Activated CD4-positive, alpha-beta T cell treated with anti-CD3 and anti-CD28 coated beads, Interleukin-2, amount 10 ng/mL, durations not matched to agents 7 days and 5 days (primary cell): Measurements from ENCODE around the gene NCKIPSD. TPM values are rescaled to one million over a fixed set of nuclear protein-coding genes. Genes with fewer than 3 reads are reported as not detected.

Experiments
- CTCF ChIA-PET: fragments of 350-600 bp; sonication (Branson Sonifier 250); formaldehyde crosslinking; loops from one replicate; lab custom pipeline; 2021; ENCODE audit warnings: antibody characterized with exemption; lab: Charles Lee
- POLR2A ChIA-PET: fragments of 350-600 bp; sonication (Branson Sonifier 250); formaldehyde crosslinking; loops from one replicate; lab custom pipeline; 2021; ENCODE audit warnings: antibody characterized with exemption; lab: Charles Lee
- DNase-seq: peaks from one replicate; pipeline ENCODE4 v3.0.0-alpha.2; 2020
- H3K27ac Mint-ChIP-seq: one replicate; pipeline ENCODE4 v1.8.0; 2021; ENCODE audit warnings: mild to moderate bottlenecking, moderate library complexity, mixed read lengths
- H3K27me3 Mint-ChIP-seq: one replicate; pipeline ENCODE4 v1.8.0; 2021; ENCODE audit warnings: mixed read lengths
- H3K36me3 Mint-ChIP-seq: one replicate; pipeline ENCODE4 v1.8.0; 2021; ENCODE audit warnings: low read depth, mixed read lengths
- H3K4me1 Mint-ChIP-seq: one replicate; pipeline ENCODE4 v1.8.0; 2021; ENCODE audit warnings: mixed read lengths
- H3K4me3 Mint-ChIP-seq: one replicate; pipeline ENCODE4 v1.8.0; 2021; ENCODE audit warnings: mild to moderate bottlenecking, moderate library complexity, mixed read lengths
- H3K9me3 Mint-ChIP-seq: one replicate; pipeline ENCODE4 v1.8.0; 2021; ENCODE audit warnings: mixed read lengths
- total RNA-seq, 2 experiments: library from RNA; stranded (reverse); gene quantifications; one replicate each; pipeline ENCODE4 v1.2.3, GENCODE V29; 2021

The NCKIPSD gene
- total RNA-seq, 2 experiments from 2014 or later, result 41.5 to 42.6 TPM

DNA sequence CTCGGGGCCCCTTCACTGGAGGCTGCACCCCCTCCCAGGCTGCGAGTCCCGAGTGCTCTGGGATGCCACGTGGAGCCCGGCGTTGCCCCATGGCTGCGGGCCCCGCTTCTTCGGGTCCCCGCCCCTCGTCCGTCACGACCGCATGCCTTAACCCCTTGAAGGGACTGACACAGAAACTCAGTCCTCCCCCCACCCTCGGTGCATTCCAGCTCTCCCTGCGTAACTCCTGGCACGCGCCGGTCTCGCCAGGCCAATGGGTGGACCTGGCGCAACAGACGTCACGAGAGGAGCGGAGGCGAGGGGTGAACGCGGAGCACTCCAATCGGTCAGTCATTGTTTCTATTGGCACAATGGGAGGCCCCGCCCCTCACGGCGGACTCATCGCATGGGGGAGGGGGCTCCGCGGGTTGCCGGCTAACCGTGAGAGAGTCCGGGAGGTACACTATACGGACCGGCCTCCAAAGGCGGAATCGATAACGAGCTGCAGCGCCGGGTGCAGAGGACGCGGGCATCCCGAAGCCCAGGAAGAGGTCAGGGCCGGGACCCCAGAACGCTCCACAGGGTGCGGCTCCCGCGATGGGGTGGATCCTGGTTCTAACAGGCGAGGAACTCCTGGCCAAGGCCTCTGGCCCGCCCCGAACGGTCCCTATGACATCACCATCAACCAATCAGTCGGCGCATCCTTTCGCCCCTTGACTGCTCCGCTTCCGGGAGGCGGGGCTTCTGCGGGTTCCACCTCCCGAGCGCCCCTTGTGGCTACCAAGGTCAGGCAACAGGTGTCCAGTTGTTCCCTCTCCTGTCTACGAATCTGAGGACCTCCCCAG lies 22.0 kb downstream of the NCKIPSD start:
- Mint-ChIP-seq H3K36me3 (peaks cover 3% of the 10 kb centered on the region), H3K27me3 (peaks cover 10% of the 10 kb centered on the region), H3K9me3 (no peaks in the 10 kb centered on the region), H3K4me1 (peaks cover 22% of the 10 kb centered on the region), H3K27ac (peak overlapping the region; percentile 82), H3K4me3 (peak overlapping the region; percentile 78)
- peak; percentile 92 for DNase-seq
- ChIA-PET CTCF (interaction anchor here (0.9 to 4.0 kb wide), 11 partner anchors 10 to 211 kb away, joined by 3 to 17 read pairs (median 4); partner anchors contain the start of gene SLC26A6), POLR2A (no interaction called here)

DNA sequence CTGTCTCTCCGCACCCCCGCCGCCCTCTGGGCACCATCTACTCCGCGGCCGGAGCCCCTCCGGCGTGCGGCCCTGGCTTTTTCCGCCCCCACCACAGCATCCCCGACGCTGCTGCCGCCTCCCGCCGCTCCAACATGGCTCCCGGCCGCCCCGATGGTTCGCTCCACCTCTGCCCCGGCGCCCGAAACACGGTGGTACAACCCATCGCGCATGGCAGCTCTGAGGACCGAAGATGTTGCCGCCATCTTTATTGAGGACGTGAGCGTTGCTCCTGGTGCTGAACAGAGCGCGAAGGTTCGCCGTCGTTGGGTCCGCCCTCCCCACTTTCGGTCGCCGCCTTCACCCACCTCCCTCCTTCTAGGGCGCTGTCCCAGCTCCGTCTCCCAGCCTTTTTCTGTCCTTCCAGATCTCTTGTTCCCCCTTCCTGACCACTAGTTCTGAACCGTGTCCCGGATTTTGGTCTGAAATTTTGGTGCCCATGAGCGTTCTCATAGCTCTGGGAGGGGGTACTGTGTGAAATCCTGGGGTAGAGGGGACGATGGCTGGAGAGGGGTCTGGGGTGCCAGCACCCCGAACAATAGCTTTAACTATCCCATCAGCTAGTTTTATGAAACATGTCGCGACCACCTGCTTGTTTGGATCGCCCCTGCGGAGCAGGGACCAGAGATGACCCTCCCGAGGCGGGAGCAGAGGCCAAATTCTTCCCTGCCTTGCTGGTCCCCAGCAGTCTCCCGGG lies 22.8 kb downstream of the NCKIPSD start, which contains the start of gene CELSR3:
TSS of gene CELSR3 (minus strand) at position 134 of the 736 bp plus-strand sequence. CDS start 252 bp downstream, outside the sequence.
- DNase-seq, result peak; percentile 68
- Mint-ChIP-seq H3K4me3 (peak within 1 kb of the TSS; percentile 78), H3K9me3 (no peaks in the 10 kb centered on the region), H3K36me3 (peaks cover 3% of the 10 kb centered on the region), H3K4me1 (peaks cover 22% of the 10 kb centered on the region), H3K27me3 (peaks cover 10% of the 10 kb centered on the region), H3K27ac (peak within 1 kb of the TSS; percentile 82)
- CTCF ChIA-PET, result interaction anchor here (0.6 to 4.0 kb wide), 9 partner anchors 9 to 1564 kb away, joined by 3 to 17 read pairs (median 4); partner anchors contain the start of genes NCKIPSD and SLC26A6
- POLR2A ChIA-PET, result no interaction called here

DNA sequence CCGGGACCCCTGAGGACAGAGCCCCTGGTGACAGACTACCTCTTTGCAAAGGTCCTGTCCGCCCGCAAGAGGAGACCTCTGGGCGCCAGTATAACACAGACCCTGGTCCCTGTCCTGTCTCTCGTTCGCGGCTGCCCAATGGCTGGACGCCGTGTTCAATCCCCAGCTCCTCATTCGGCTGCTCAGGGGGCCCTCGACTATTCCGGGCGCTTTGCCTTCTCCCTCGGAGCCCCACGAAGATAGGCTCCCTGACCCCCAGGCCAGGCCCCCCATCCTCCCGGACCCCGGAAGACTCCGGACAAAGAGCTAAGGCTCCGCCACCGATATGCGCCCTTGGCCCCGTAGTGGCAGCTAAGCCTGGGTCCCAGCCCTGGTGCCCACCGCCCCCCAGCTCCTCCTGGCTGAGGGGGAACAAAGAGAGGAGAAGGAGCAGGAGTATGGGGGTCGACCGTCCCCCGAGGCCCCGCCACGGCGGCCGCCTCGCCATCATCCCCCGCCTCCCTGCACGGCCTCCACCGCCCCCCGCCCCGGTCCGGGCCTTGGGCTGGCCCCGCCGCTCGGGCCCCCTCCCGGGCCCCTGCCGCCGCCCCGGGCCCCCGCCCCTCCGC lies 23.5 kb downstream of the NCKIPSD start:
- Mint-ChIP-seq H3K36me3 (peaks cover 3% of the 10 kb centered on the region), H3K4me3 (peak overlapping the region; percentile 55), H3K27ac (no peak overlapping the region), H3K4me1 (peaks cover 27% of the 10 kb centered on the region), H3K9me3 (no peaks in the 10 kb centered on the region), H3K27me3 (peaks cover 10% of the 10 kb centered on the region)
- DNase-seq, result no peak
- ChIA-PET CTCF (interaction anchor here (0.6 to 4.0 kb wide), 11 partner anchors 9 to 1564 kb away, joined by 3 to 17 read pairs (median 3); partner anchors contain the start of genes NCKIPSD and SLC26A6), POLR2A (no interaction called here)

- H3K27ac Mint-ChIP-seq, result no peak overlapping the region
- DNase-seq, result peak; percentile 79
- peak overlapping the region; percentile 55 for H3K4me3 Mint-ChIP-seq
- peaks cover 10% of the 10 kb centered on the region for H3K27me3 Mint-ChIP-seq
- peaks cover 32% of the 10 kb centered on the region for H3K4me1 Mint-ChIP-seq
- H3K9me3 Mint-ChIP-seq, result no peaks in the 10 kb centered on the region
- CTCF ChIA-PET, result interaction anchor here (0.6 to 4.0 kb wide), 9 partner anchors 8 to 261 kb away, joined by 3 to 17 read pairs (median 4); partner anchors contain the start of gene SLC26A6
- POLR2A ChIA-PET, result interaction anchor here (0.8 kb wide), 1 partner anchor 361 kb away, joined by 3 read pairs; no protein-coding TSS in a partner anchor
- peaks cover 3% of the 10 kb centered on the region for H3K36me3 Mint-ChIP-seq
Measured at GRCh38 chr3:48661501-48662144, 24.1 kb downstream of the NCKIPSD start.

DNA sequence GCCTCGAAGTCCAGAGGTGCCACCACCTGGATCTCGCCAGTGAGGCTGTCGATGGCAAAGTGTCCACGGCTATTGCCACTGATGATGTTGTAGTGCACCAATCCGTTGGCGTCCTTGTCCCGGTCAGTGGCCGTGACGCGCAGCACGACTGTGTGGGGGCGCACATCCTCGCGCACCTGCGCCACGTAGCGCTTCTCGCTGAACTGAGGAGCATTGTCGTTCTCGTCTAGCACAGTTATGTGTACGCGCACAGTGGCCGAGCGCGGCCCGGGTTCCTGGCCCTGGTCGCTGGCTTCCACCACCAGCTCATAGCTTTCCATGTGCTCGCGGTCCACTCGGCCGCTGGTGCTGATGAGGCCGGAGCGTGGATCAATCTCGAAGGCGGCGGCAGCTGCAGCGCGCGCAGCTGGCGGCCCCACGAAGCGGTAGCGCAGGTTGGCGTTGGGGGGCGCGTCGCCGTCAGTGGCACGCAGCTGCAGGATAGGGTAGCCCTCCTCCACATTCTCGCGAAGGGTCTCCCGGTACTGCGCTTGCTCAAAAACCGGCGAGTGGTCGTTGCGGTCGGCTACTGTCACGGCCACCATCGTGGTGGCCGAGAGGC lies 24.8 kb downstream of the NCKIPSD start:
- CTCF ChIA-PET, result interaction anchor here (0.6 to 4.0 kb wide), 7 partner anchors 7 to 260 kb away, joined by 3 to 17 read pairs (median 4); partner anchors contain the start of gene SLC26A6
- Mint-ChIP-seq H3K9me3 (no peaks in the 10 kb centered on the region), H3K4me1 (peaks cover 36% of the 10 kb centered on the region), H3K27me3 (peaks cover 10% of the 10 kb centered on the region), H3K4me3 (no peak overlapping the region), H3K27ac (no peak overlapping the region), H3K36me3 (no peaks in the 10 kb centered on the region)
- no peak for DNase-seq
- POLR2A ChIA-PET, result interaction anchor here (0.8 kb wide), 1 partner anchor 361 kb away, joined by 3 read pairs; no protein-coding TSS in a partner anchor

DNA sequence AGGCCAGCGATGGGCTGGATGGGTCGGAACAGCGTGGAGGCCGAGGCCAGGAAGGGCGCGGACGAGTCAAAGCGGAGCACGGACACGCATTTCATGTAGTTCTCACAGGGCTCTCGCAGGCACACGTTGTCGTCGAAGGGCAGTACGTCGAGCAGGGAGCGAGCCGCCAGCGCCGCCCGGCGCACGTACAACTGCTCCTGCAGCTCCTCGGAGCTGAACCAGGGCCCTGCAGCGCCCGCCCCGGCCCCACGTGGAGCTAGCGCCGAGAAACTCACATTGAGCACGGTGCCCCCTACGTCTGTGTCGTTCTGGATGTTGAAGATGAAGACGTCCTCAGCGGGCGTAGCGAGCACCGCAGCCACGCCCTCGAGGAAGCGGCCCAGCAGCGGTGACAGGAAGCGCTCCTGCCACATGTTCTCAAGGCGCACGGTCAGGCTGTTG lies 28.9 kb downstream of the NCKIPSD start:
- CTCF ChIA-PET, result interaction anchor here (0.6 to 2.4 kb wide), 8 partner anchors 10 to 732 kb away, joined by 3 to 14 read pairs (median 4); partner anchors contain the start of genes NCKIPSD and SLC26A6
- Mint-ChIP-seq H3K27me3 (peaks cover 2% of the 10 kb centered on the region), H3K4me3 (peak overlapping the region; percentile 70), H3K4me1 (peaks cover 31% of the 10 kb centered on the region), H3K36me3 (no peaks in the 10 kb centered on the region), H3K27ac (peak overlapping the region; percentile 86), H3K9me3 (no peaks in the 10 kb centered on the region)
- DNase-seq, result peak; percentile 34
- POLR2A ChIA-PET, result no interaction called here

GRCh38 chr3:48656061-48656840 lies 29.5 kb downstream of the NCKIPSD start:
- no peaks in the 10 kb centered on the region for H3K36me3 Mint-ChIP-seq
- H3K4me1 Mint-ChIP-seq, result peaks cover 25% of the 10 kb centered on the region
- H3K27ac Mint-ChIP-seq, result peak overlapping the region; percentile 89
- ChIA-PET POLR2A (no interaction called here), CTCF (interaction anchor here (0.6 to 2.4 kb wide), 9 partner anchors 10 to 731 kb away, joined by 3 to 14 read pairs (median 4); partner anchors contain the start of genes NCKIPSD and SLC26A6)
- H3K27me3 Mint-ChIP-seq, result no peaks in the 10 kb centered on the region
- peak overlapping the region; percentile 70 for H3K4me3 Mint-ChIP-seq
- DNase-seq, result peak; percentile 82
- H3K9me3 Mint-ChIP-seq, result no peaks in the 10 kb centered on the region

GRCh38 chr3:48655606-48656005 lies 30.1 kb downstream of the NCKIPSD start:
- CTCF ChIA-PET, result interaction anchor here (1.0 to 3.7 kb wide), 2 partner anchors 7 to 35 kb away, joined by 4 to 17 read pairs; partner anchors contain the start of gene CELSR3
- Mint-ChIP-seq H3K9me3 (no peaks in the 10 kb centered on the region), H3K36me3 (no peaks in the 10 kb centered on the region)

DNA sequence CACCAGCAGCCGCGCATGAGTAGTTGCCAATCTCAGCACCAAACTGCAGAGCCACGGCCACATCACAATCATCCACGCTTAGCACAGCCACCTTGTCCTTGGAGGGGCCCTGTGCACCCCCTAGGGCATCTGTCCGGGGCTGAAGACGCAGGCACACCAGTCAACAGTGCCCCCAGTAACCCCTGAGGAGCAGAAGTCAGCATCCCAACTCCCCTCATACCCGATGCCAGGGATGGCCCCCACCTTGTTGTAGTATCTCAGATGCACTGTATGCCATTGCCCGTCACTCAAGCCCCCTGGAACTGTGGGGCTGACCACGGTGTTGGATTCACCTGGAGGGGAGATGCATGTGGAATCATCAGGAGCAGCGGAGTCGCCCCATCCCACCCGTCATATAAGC lies 30.7 kb downstream of the NCKIPSD start:
- H3K36me3 Mint-ChIP-seq, result no peaks in the 10 kb centered on the region
- DNase-seq, result no peak
- no peaks in the 10 kb centered on the region for H3K9me3 Mint-ChIP-seq
- peaks cover 24% of the 10 kb centered on the region for H3K4me1 Mint-ChIP-seq
- ChIA-PET POLR2A (no interaction called here), CTCF (interaction anchor here (3.7 to 4.9 kb wide), 2 partner anchors 8 to 20 kb away, joined by 17 to 26 read pairs; partner anchors contain the start of genes CELSR3 and SLC26A6)
- peak overlapping the region; percentile 64 for H3K4me3 Mint-ChIP-seq
- peak overlapping the region; percentile 89 for H3K27ac Mint-ChIP-seq
- H3K27me3 Mint-ChIP-seq, result no peaks in the 10 kb centered on the region

More at GRCh38 chr3:48655606-48656005, 30.1 kb downstream of the NCKIPSD start:
- no peaks in the 10 kb centered on the region for H3K27me3 Mint-ChIP-seq
- POLR2A ChIA-PET, result no interaction called here
- peak; percentile 64 for DNase-seq
- peaks cover 24% of the 10 kb centered on the region for H3K4me1 Mint-ChIP-seq
- H3K27ac Mint-ChIP-seq, result peak overlapping the region; percentile 89
- peak overlapping the region; percentile 64 for H3K4me3 Mint-ChIP-seq

DNA sequence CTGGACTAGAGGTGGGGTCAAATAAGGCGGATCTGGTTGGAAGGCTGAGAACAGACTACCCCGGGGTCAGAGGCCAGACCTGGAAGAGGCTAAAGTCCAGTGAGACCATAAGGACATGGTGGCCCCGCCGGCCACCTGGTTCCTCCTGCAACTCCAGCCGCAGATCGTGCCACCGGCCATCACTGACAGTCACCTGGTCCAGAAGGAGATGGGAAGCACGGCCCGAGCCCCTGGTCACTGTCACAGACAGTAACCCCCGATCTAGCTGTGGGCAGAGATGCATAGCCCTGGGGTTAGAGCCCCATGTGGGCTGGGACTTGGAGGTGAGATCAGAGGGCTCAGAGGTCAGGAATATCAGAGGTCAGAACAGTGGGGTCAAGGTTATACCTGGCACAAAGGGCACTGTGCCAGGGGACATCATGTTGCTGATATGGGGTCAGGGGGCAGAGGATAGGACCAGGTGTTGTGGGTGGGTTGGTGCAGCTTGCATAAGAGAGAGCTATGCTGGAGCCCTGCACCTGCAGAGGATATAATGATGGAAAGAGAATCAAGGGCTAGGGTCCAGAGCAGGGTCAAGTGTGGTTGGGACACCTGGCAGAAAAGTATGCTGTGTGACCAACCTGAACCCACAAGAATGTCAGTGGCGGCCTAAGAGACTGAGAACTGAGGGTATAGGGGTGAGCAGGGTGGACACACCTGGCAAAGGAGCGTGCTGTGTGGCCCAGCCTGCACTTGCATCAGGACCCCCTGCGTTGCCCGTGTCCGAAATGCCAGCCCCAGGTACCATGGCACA lies 32.6 kb downstream of the NCKIPSD start:
- no peaks in the 10 kb centered on the region for H3K27me3 Mint-ChIP-seq
- ChIA-PET POLR2A (no interaction called here), CTCF (interaction anchor here (0.6 to 4.9 kb wide), 3 partner anchors 10 to 41 kb away, joined by 4 to 26 read pairs (median 17); partner anchors contain the start of genes CELSR3 and SLC26A6)
- no peak for DNase-seq
- no peak overlapping the region for H3K4me3 Mint-ChIP-seq
- peaks cover 25% of the 10 kb centered on the region for H3K4me1 Mint-ChIP-seq
- no peaks in the 10 kb centered on the region for H3K9me3 Mint-ChIP-seq
- no peaks in the 10 kb centered on the region for H3K36me3 Mint-ChIP-seq
- H3K27ac Mint-ChIP-seq, result no peak overlapping the region
